ENCODE data around the gene CDH10. TPM values are rescaled to one million over a fixed set of nuclear protein-coding genes. Genes with fewer than 3 reads are reported as not detected.
A peak's percentile ranks its signal among the peaks of the same experiment; 100 is the strongest.

CDH10 gene
- total RNA-seq, 1 experiment from 2014 or later, result not detected

- no peak for DNase-seq (ENCODE audit: low read depth)
- in situ Hi-C loops (cut with HindIII; ENCODE audit: low pct_unique_long_range_greater_than_20kb, low sequenced_read_pairs), result no loop called here
Measured at GRCh38 chr5:24615159-24615558, 29.6 kb downstream of the CDH10 start.

- DNase-seq (ENCODE audit: low read depth), result peak; percentile 72
- in situ Hi-C loops (cut with HindIII; ENCODE audit: low pct_unique_long_range_greater_than_20kb, low sequenced_read_pairs), result no loop called here
Measured at GRCh38 chr5:24609706-24610105, 35.1 kb downstream of the CDH10 start.

GRCh38 chr5:24606971-24607370, 37.8 kb downstream of the CDH10 start:
- no peak for DNase-seq (ENCODE audit: low read depth)
- in situ Hi-C loops (cut with HindIII; ENCODE audit: low pct_unique_long_range_greater_than_20kb, low sequenced_read_pairs), result no loop called here

- DNase-seq (ENCODE audit: low read depth), result no peak
- in situ Hi-C loops (cut with HindIII; ENCODE audit: low pct_unique_long_range_greater_than_20kb, low sequenced_read_pairs), result no loop called here
Measured at GRCh38 chr5:24602188-24602587, 42.6 kb downstream of the CDH10 start.

- no peak for DNase-seq (ENCODE audit: low read depth)
- in situ Hi-C loops (cut with HindIII; ENCODE audit: low pct_unique_long_range_greater_than_20kb, low sequenced_read_pairs), result no loop called here
Measured at GRCh38 chr5:24598956-24599355, 45.8 kb downstream of the CDH10 start.

GRCh38 chr5:24595329-24595728, 49.4 kb downstream of the CDH10 start:
- DNase-seq (ENCODE audit: low read depth), result no peak
- in situ Hi-C loops (cut with HindIII; ENCODE audit: low pct_unique_long_range_greater_than_20kb, low sequenced_read_pairs), result no loop called here

GRCh38 chr5:24591426-24591825, 53.4 kb downstream of the CDH10 start:
- in situ Hi-C loops (cut with HindIII; ENCODE audit: low pct_unique_long_range_greater_than_20kb, low sequenced_read_pairs), result no loop called here
- no peak for DNase-seq (ENCODE audit: low read depth)

GRCh38 chr5:24589566-24589965, 55.2 kb downstream of the CDH10 start:
- DNase-seq (ENCODE audit: low read depth), result no peak
- in situ Hi-C loops (cut with HindIII; ENCODE audit: low pct_unique_long_range_greater_than_20kb, low sequenced_read_pairs), result no loop called here

- no peak for DNase-seq (ENCODE audit: low read depth)
- in situ Hi-C loops (cut with HindIII; ENCODE audit: low pct_unique_long_range_greater_than_20kb, low sequenced_read_pairs), result no loop called here
Measured at GRCh38 chr5:24585751-24586150, 59.0 kb downstream of the CDH10 start.

- in situ Hi-C loops (cut with HindIII; ENCODE audit: low pct_unique_long_range_greater_than_20kb, low sequenced_read_pairs), result no loop called here
Measured at GRCh38 chr5:24571302-24571701, 73.5 kb downstream of the CDH10 start.

GRCh38 chr5:24566933-24567332, 77.8 kb downstream of the CDH10 start:
- DNase-seq (ENCODE audit: low read depth), result no peak
- in situ Hi-C loops (cut with HindIII; ENCODE audit: low pct_unique_long_range_greater_than_20kb, low sequenced_read_pairs), result no loop called here

More at GRCh38 chr5:24571302-24571701, 73.5 kb downstream of the CDH10 start:
- DNase-seq (ENCODE audit: low read depth), result no peak

GRCh38 chr5:24555229-24555628, 89.5 kb downstream of the CDH10 start:
- in situ Hi-C loops (cut with HindIII; ENCODE audit: low pct_unique_long_range_greater_than_20kb, low sequenced_read_pairs), result no loop called here
- DNase-seq (ENCODE audit: low read depth), result no peak

GRCh38 chr5:24547132-24547531, 97.6 kb downstream of the CDH10 start:
- DNase-seq (ENCODE audit: low read depth), result no peak
- in situ Hi-C loops (cut with HindIII; ENCODE audit: low pct_unique_long_range_greater_than_20kb, low sequenced_read_pairs), result no loop called here

GRCh38 chr5:24539613-24540012, 105.2 kb downstream of the CDH10 start:
- in situ Hi-C loops (cut with HindIII; ENCODE audit: low pct_unique_long_range_greater_than_20kb, low sequenced_read_pairs), result no loop called here
- no peak for DNase-seq (ENCODE audit: low read depth)

GRCh38 chr5:24538346-24538745, 106.4 kb downstream of the CDH10 start:
- in situ Hi-C loops (cut with HindIII; ENCODE audit: low pct_unique_long_range_greater_than_20kb, low sequenced_read_pairs), result no loop called here

GRCh38 chr5:24535646-24536045, 109.1 kb downstream of the CDH10 start:
- in situ Hi-C loops (cut with HindIII; ENCODE audit: low pct_unique_long_range_greater_than_20kb, low sequenced_read_pairs), result no loop called here

More at GRCh38 chr5:24538346-24538745, 106.4 kb downstream of the CDH10 start:
- DNase-seq (ENCODE audit: low read depth), result no peak

GRCh38 chr5:24530906-24531305, 113.9 kb downstream of the CDH10 start:
- DNase-seq (ENCODE audit: low read depth), result no peak
- in situ Hi-C loops (cut with HindIII; ENCODE audit: low pct_unique_long_range_greater_than_20kb, low sequenced_read_pairs), result no loop called here

More at GRCh38 chr5:24535646-24536045, 109.1 kb downstream of the CDH10 start:
- no peak for DNase-seq (ENCODE audit: low read depth)

- in situ Hi-C loops (cut with HindIII; ENCODE audit: low pct_unique_long_range_greater_than_20kb, low sequenced_read_pairs), result no loop called here
- no peak for DNase-seq (ENCODE audit: low read depth)
Measured at GRCh38 chr5:24525414-24525813, 119.4 kb downstream of the CDH10 start.

GRCh38 chr5:24512423-24512822, 132.4 kb downstream of the CDH10 start:
- in situ Hi-C loops (cut with HindIII; ENCODE audit: low pct_unique_long_range_greater_than_20kb, low sequenced_read_pairs), result no loop called here

GRCh38 chr5:24510523-24510988, 134.2 kb downstream of the CDH10 start:
- peak; percentile 37 for DNase-seq (ENCODE audit: low read depth)

More at GRCh38 chr5:24512423-24512822, 132.4 kb downstream of the CDH10 start:
- DNase-seq (ENCODE audit: low read depth), result no peak

GRCh38 chr5:24509943-24510342, 134.8 kb downstream of the CDH10 start:
- in situ Hi-C loops (cut with HindIII; ENCODE audit: low pct_unique_long_range_greater_than_20kb, low sequenced_read_pairs), result no loop called here
- no peak for DNase-seq (ENCODE audit: low read depth)

More at GRCh38 chr5:24510523-24510988, 134.2 kb downstream of the CDH10 start:
- in situ Hi-C loops (cut with HindIII; ENCODE audit: low pct_unique_long_range_greater_than_20kb, low sequenced_read_pairs), result no loop called here
